H9 (cell line): ENCODE results near the gene ERC2. TPM values are rescaled to one million over a fixed set of nuclear protein-coding genes. Genes with fewer than 3 reads are reported as not detected.

ENCODE experiments used
- DNase-seq: peaks from one replicate; pipeline ENCODE4 v3.0.0-alpha.2; 2017
- H2AFZ ChIP-seq: one replicate; pipeline ENCODE4 v1.6.1; 2013; ENCODE audit warnings: mild to moderate bottlenecking, low read length, control low read depth, moderate library complexity
- H2AK5ac ChIP-seq: 2 replicates; pipeline ENCODE4 v1.6.1; 2013; ENCODE audit warnings: low read length, control low read depth, mixed read lengths; ENCODE audit not compliant: insufficient read length
- H2BK120ac ChIP-seq: one replicate; pipeline ENCODE4 v1.6.1; 2013; ENCODE audit warnings: low read depth, mild to moderate bottlenecking, low read length, control low read depth, inconsistent platforms; ENCODE audit not compliant: poor library complexity, severe bottlenecking
- H2BK12ac ChIP-seq: 2 replicates; pipeline ENCODE4 v1.6.1; 2013; ENCODE audit warnings: low read length, control low read depth, mixed read lengths, low read depth; ENCODE audit not compliant: insufficient read length
- H2BK15ac ChIP-seq: 2 replicates; pipeline ENCODE4 v1.6.1; 2013; ENCODE audit warnings: low read depth, low read length, control low read depth
- H2BK20ac ChIP-seq: one replicate; pipeline ENCODE4 v1.6.1; 2013; ENCODE audit warnings: low read depth, mild to moderate bottlenecking, low read length, control low read depth, inconsistent platforms; ENCODE audit not compliant: poor library complexity, severe bottlenecking
- H2BK5ac ChIP-seq: 2 replicates; pipeline ENCODE4 v1.6.1; 2013; ENCODE audit warnings: low read length, control low read depth, mixed read lengths; ENCODE audit not compliant: insufficient read length
- H3K14ac ChIP-seq: 2 replicates; pipeline ENCODE4 v1.6.1; 2013; ENCODE audit warnings: low read length, control low read depth; ENCODE audit not compliant: insufficient read depth
- H3K18ac ChIP-seq: 2 replicates; pipeline ENCODE4 v1.6.1; 2013; ENCODE audit warnings: low read depth, mild to moderate bottlenecking, mixed read lengths, low read length, control low read depth; ENCODE audit not compliant: insufficient read length
- H3K23ac ChIP-seq: 2 replicates; pipeline ENCODE4 v1.6.1; 2013; ENCODE audit warnings: low read length, control low read depth, mixed read lengths, low read depth; ENCODE audit not compliant: insufficient read length
- H3K23me2 ChIP-seq: 2 replicates; pipeline ENCODE4 v1.6.1; 2013; ENCODE audit warnings: low read depth, mild to moderate bottlenecking, mixed read lengths, low read length, control low read depth; ENCODE audit not compliant: insufficient read length, poor library complexity, severe bottlenecking
- H3K27ac ChIP-seq: 2 replicates; pipeline ENCODE4 v1.5.1; 2013; ENCODE audit warnings: low read length, control low read depth, mixed read lengths, low read depth; ENCODE audit not compliant: insufficient read length
- H3K27me3 ChIP-seq: 2 replicates; pipeline ENCODE4 v1.6.1; 2013; ENCODE audit warnings: low read length, control low read depth, inconsistent platforms; ENCODE audit not compliant: insufficient read depth
- H3K4ac ChIP-seq: 2 replicates; pipeline ENCODE4 v1.6.1; 2013; ENCODE audit warnings: low read depth, mild to moderate bottlenecking, control low read depth, inconsistent platforms, low read length, moderate library complexity
- H3K4me1 ChIP-seq: 2 replicates; pipeline ENCODE4 v1.6.1; 2013; ENCODE audit warnings: low read length, control low read depth, inconsistent platforms; ENCODE audit not compliant: insufficient read depth
- H3K4me2 ChIP-seq: 2 replicates; pipeline ENCODE4 v1.6.1; 2013; ENCODE audit warnings: low read length, control low read depth, mixed read lengths; ENCODE audit not compliant: insufficient read length, insufficient read depth
- H3K56ac ChIP-seq: 2 replicates; pipeline ENCODE4 v1.6.1; 2013; ENCODE audit warnings: low read depth, mild to moderate bottlenecking, mixed read lengths, low read length, control low read depth; ENCODE audit not compliant: insufficient read length
- H3K79me1 ChIP-seq: 2 replicates; pipeline ENCODE4 v1.6.1; 2013; ENCODE audit warnings: low read depth, mild to moderate bottlenecking, moderate library complexity, low read length, control low read depth, inconsistent platforms; ENCODE audit not compliant: insufficient read depth, poor library complexity, severe bottlenecking
- H3K79me2 ChIP-seq: 2 replicates; pipeline ENCODE4 v1.6.1; 2013; ENCODE audit warnings: low read length, control low read depth, inconsistent platforms; ENCODE audit not compliant: insufficient read depth
- H3K9ac ChIP-seq: 2 replicates; pipeline ENCODE4 v1.6.1; 2013; ENCODE audit warnings: low read length, control low read depth, mixed read lengths; ENCODE audit not compliant: insufficient read length; ENCODE audit errors: extremely low read depth
- H3K9me3 ChIP-seq: one replicate; pipeline ENCODE4 v1.6.1; 2013; ENCODE audit warnings: low read depth, low read length, inconsistent platforms; ENCODE audit not compliant: control insufficient read depth
- H3T11ph ChIP-seq: one replicate; pipeline ENCODE4 v1.6.1; 2013; ENCODE audit warnings: mild to moderate bottlenecking, low read length, control low read depth, inconsistent platforms
- H4K20me1 ChIP-seq: one replicate; pipeline ENCODE4 v1.6.1; 2013; ENCODE audit not compliant: control insufficient read depth, insufficient read length, insufficient read depth
- H4K5ac ChIP-seq: 2 replicates; pipeline ENCODE4 v1.6.1; 2013; ENCODE audit warnings: low read depth, mild to moderate bottlenecking, mixed read lengths, low read length, control low read depth; ENCODE audit not compliant: insufficient read length
- H4K8ac ChIP-seq: replicated peaks from 2 replicates; pipeline ENCODE4 v1.6.1; 2013; ENCODE audit warnings: low read length, control low read depth, mixed read lengths, low read depth; ENCODE audit not compliant: insufficient read length
- H4K91ac ChIP-seq: 2 replicates; pipeline ENCODE4 v1.6.1; 2013; ENCODE audit warnings: low read depth, mild to moderate bottlenecking, moderate library complexity, mixed read lengths, low read length, control low read depth; ENCODE audit not compliant: insufficient read length
- H3K27ac Mint-ChIP-seq, 3 experiments: 2 replicates in 2 of 3; 3 replicates in 1 of 3; pipeline ENCODE4 v1.8.0; 2020 to 2021; ENCODE audit warnings: mixed read lengths in 3 of 3, mild to moderate bottlenecking in 1 of 3, moderate library complexity in 1 of 3
- H3K27me3 Mint-ChIP-seq: 2 replicates; pipeline ENCODE4 v1.8.0; 2021; ENCODE audit warnings: low read depth, mild to moderate bottlenecking, moderate library complexity, mixed read lengths
- H3K36me3 Mint-ChIP-seq, 3 experiments: 2 replicates in 2 of 3; 3 replicates in 1 of 3; pipeline ENCODE4 v1.8.0; 2020 to 2021; ENCODE audit warnings: low read depth in 3 of 3, mixed read lengths in 3 of 3; ENCODE audit not compliant: insufficient read depth in 1 of 3
- H3K4me1 Mint-ChIP-seq, 2 experiments: 2 replicates each; pipeline ENCODE4 v1.8.0; 2020; ENCODE audit warnings: mixed read lengths in 2 of 2
- H3K4me3 Mint-ChIP-seq, 2 experiments: 2 replicates in 1 of 2; 3 replicates in 1 of 2; pipeline ENCODE4 v1.8.0; 2020 to 2021; ENCODE audit warnings: mild to moderate bottlenecking in 2 of 2, mixed read lengths in 2 of 2, moderate library complexity in 1 of 2
- H3K9me3 Mint-ChIP-seq, 2 experiments: 2 replicates in 1 of 2; 3 replicates in 1 of 2; pipeline ENCODE4 v1.8.0; 2020; ENCODE audit warnings: mild to moderate bottlenecking in 2 of 2, mixed read lengths in 2 of 2, moderate library complexity in 1 of 2
- CTCF ChIP-seq: fragments of 200-600 bp; sonication (generic); conservative IDR thresholded peaks from 3 replicates; pipeline ENCODE4 v1.8.0; 2021; ENCODE audit warnings: antibody characterized with exemption, mild to moderate bottlenecking
- WGBS: extraction: QIAGEN DNeasy Blood & Tissue Kit; methylation state at CpG from one replicate; pipeline ENCODE4 v1.1.7; 2013; ENCODE audit warnings: missing lambda C conversion rate, low lambda C conversion rate, mixed read lengths; ENCODE audit not compliant: insufficient read length; ENCODE audit errors: extremely low coverage; 5-methylcytosine and 5-hydroxymethylcytosine counted together
- total RNA-seq: library from RNA; stranded (reverse); gene quantifications from 2 replicates; pipeline ENCODE4 v1.2.1, GENCODE V29; 2021

Gene ERC2
- total RNA-seq, 1 experiment from 2014 or later: 15.4 TPM

DNA sequence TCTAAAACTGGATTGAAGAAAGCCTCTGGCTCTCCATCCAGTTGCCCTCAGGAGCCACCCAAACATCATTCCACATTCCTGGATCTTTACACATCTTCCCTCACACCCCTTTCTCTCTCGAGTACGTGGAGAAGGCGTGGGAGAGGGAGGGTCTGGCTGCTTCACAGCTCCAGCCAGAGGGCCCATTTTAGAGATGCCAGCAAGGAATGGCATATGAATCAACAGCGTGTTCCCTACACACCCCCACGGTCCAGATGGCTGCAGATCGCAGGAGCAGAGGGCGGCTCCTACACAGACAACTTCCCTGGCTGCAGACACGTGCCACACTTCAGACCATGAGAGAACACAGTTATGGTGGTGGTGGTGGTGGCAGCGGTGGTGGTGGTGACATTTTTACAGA, 280.1 kb downstream of the ERC2 start:
- no peak overlapping the region for H3K4ac ChIP-seq
- Mint-ChIP-seq H3K27me3 (no peaks in the 10 kb centered on the region), H3K9me3 (no peaks in the 10 kb centered on the region), H3K27ac (no peak overlapping the region), H3K36me3 (no peaks in the 10 kb centered on the region; a peak in 1 of 7 replicates), H3K4me1 (no peaks in the 10 kb centered on the region), H3K4me3 (no peak overlapping the region)
- H3K56ac ChIP-seq: no peak overlapping the region
- H3K14ac ChIP-seq: no peak overlapping the region
- no peak overlapping the region for H2BK120ac ChIP-seq
- H3K79me1 ChIP-seq: no peaks in the 10 kb centered on the region
- no peak overlapping the region for H2BK5ac ChIP-seq
- H3K4me1 ChIP-seq: no peaks in the 10 kb centered on the region
- no peak overlapping the region for H3K9ac ChIP-seq
- no peak overlapping the region for H4K5ac ChIP-seq
- WGBS: no CpG with 5 or more reads among the region's 9 CpGs
- H3K18ac ChIP-seq: no peak overlapping the region
- H3K23ac ChIP-seq: no peak overlapping the region
- H2BK20ac ChIP-seq: no peak overlapping the region
- no peaks in the 10 kb centered on the region for H3K27me3 ChIP-seq
- no peak overlapping the region for H4K8ac ChIP-seq
- no peak overlapping the region for H2BK12ac ChIP-seq
- no peak for DNase-seq
- no peak overlapping the region for H2BK15ac ChIP-seq
- H3K27ac ChIP-seq: no peak overlapping the region
- H3K4me2 ChIP-seq: no peak overlapping the region
- H2AK5ac ChIP-seq: no peak overlapping the region
- H2AFZ ChIP-seq: no peak overlapping the region
- H3T11ph ChIP-seq: no peak overlapping the region
- no peaks in the 10 kb centered on the region for H4K20me1 ChIP-seq
- no peaks in the 10 kb centered on the region for H3K9me3 ChIP-seq
- no peaks in the 10 kb centered on the region for H3K23me2 ChIP-seq
- H4K91ac ChIP-seq: no peak overlapping the region
- no peak for TF ChIP-seq CTCF
- no peaks in the 10 kb centered on the region for H3K79me2 ChIP-seq
